DND-41 (cell line): ENCODE results near the gene KIF4B.

Experiments
- ATAC-seq: fragments of 200-7000 bp; cut with Tn5 transposase; 3 replicates; pipeline ENCODE4 v1.9.1; 2021; ENCODE audit warnings: low read depth; ENCODE audit not compliant: insufficient read depth
- DNase-seq: peaks from one replicate; pipeline ENCODE4 v3.0.0-alpha.2; 2020
- H2AFZ ChIP-seq: 2 replicates; pipeline ENCODE4 v1.6.0; 2012; ENCODE audit warnings: low read depth, low read length
- H3K27ac ChIP-seq: 2 replicates; pipeline ENCODE4 v1.5.1; 2012; ENCODE audit warnings: low read length, inconsistent platforms
- H3K27me3 ChIP-seq: fragments of 200-600 bp; sonication (generic); 2 replicates; pipeline ENCODE4 v1.6.0; 2012; ENCODE audit warnings: low read length, mild to moderate bottlenecking, inconsistent platforms; ENCODE audit not compliant: insufficient read depth, poor library complexity
- H3K36me3 ChIP-seq: 2 replicates; pipeline ENCODE4 v1.5.1; 2012; ENCODE audit warnings: low read length, inconsistent platforms; ENCODE audit not compliant: insufficient read depth
- H3K4me1 ChIP-seq: 2 replicates; pipeline ENCODE4 v1.5.1; 2012; ENCODE audit warnings: mild to moderate bottlenecking, low read length; ENCODE audit not compliant: insufficient read depth
- H3K4me2 ChIP-seq: 2 replicates; pipeline ENCODE4 v1.6.0; 2012; ENCODE audit warnings: mild to moderate bottlenecking, moderate library complexity, low read length, inconsistent platforms; ENCODE audit not compliant: insufficient read depth
- H3K4me3 ChIP-seq, 2 experiments: fragments of 200-600 bp in 1 of 2; shearing (Covaris generic) in 1 of 2; 2 replicates each; pipeline ENCODE4 v1.5.1; 2012 to 2016; ENCODE audit warnings: inconsistent platforms in 2 of 2, low read length in 2 of 2, mild to moderate bottlenecking in 2 of 2, low read depth in 1 of 2, moderate library complexity in 1 of 2
- H3K79me2 ChIP-seq: 2 replicates; pipeline ENCODE4 v1.6.0; 2012; ENCODE audit warnings: low read length, inconsistent platforms; ENCODE audit not compliant: insufficient read depth
- H3K9ac ChIP-seq: 2 replicates; pipeline ENCODE4 v1.6.0; 2012; ENCODE audit warnings: low read depth, mild to moderate bottlenecking, inconsistent platforms, low read length, moderate library complexity
- H3K9me3 ChIP-seq: 2 replicates; pipeline ENCODE4 v1.5.1; 2012; ENCODE audit warnings: low read length, moderate library complexity, mild to moderate bottlenecking, inconsistent platforms; ENCODE audit not compliant: insufficient read depth, severe bottlenecking
- H4K20me1 ChIP-seq: 2 replicates; pipeline ENCODE4 v1.6.0; 2012; ENCODE audit warnings: low read length; ENCODE audit not compliant: insufficient read depth
- EZH2 ChIP-seq: IDR thresholded peaks from 3 replicates; pipeline ENCODE4 v1.6.1; 2012; ENCODE audit warnings: borderline replicate concordance, low read depth, mild to moderate bottlenecking, moderate library complexity, low read length, inconsistent platforms; ENCODE audit not compliant: severe bottlenecking
- TF ChIP-seq, protein P1 (sequence below): IDR thresholded peaks from 2 replicates; pipeline ENCODE4 v1.5.1; 2012; ENCODE audit warnings: borderline replicate concordance, low read length, moderate library complexity, mild to moderate bottlenecking; ENCODE audit not compliant: poor library complexity, severe bottlenecking; ENCODE audit errors: extremely low read depth

Gene KIF4B

DNA sequence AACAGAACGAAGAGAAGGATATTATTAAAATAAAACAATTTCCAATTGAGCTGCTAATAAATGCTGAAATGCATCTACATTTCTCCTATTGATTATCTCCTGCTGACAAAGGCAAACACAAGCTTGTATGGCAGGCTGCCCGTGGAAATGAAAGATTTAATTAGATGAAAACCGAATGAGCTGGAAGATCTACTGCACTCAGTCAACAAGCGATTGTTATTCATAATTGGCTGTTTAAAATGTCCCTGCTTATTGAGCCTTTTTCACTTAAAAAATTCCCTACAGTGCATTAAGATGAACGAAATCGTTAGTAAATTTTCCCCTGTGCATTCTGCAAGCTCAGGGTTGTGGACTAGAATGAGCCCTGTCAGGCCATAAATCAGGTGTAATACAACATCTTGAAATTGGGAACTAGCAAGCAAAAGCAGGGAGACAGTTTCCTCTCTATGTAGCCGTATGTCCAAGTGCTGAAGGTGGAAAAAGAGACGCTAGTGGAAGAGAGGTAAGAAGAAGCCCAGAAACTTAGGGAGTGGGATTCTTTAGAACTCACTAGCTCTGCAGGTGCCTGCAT is 28.5 kb upstream of the KIF4B start:
- TF ChIP-seq, protein P1, sequence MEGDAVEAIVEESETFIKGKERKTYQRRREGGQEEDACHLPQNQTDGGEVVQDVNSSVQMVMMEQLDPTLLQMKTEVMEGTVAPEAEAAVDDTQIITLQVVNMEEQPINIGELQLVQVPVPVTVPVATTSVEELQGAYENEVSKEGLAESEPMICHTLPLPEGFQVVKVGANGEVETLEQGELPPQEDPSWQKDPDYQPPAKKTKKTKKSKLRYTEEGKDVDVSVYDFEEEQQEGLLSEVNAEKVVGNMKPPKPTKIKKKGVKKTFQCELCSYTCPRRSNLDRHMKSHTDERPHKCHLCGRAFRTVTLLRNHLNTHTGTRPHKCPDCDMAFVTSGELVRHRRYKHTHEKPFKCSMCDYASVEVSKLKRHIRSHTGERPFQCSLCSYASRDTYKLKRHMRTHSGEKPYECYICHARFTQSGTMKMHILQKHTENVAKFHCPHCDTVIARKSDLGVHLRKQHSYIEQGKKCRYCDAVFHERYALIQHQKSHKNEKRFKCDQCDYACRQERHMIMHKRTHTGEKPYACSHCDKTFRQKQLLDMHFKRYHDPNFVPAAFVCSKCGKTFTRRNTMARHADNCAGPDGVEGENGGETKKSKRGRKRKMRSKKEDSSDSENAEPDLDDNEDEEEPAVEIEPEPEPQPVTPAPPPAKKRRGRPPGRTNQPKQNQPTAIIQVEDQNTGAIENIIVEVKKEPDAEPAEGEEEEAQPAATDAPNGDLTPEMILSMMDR = no peak
- Histone ChIP-seq H3K4me2 (no peak overlapping the region), H4K20me1 (no peaks in the 10 kb centered on the region), H3K36me3 (no peaks in the 10 kb centered on the region), H3K27ac (no peak overlapping the region), H3K79me2 (no peaks in the 10 kb centered on the region), H3K4me3 (no peak overlapping the region), H3K9ac (no peak overlapping the region), H3K27me3 (no peaks in the 10 kb centered on the region), H3K9me3 (no peaks in the 10 kb centered on the region), H2AFZ (no peak overlapping the region), H3K4me1 (no peaks in the 10 kb centered on the region)
- DNase-seq (no peak), ATAC-seq (no peak)

DNA sequence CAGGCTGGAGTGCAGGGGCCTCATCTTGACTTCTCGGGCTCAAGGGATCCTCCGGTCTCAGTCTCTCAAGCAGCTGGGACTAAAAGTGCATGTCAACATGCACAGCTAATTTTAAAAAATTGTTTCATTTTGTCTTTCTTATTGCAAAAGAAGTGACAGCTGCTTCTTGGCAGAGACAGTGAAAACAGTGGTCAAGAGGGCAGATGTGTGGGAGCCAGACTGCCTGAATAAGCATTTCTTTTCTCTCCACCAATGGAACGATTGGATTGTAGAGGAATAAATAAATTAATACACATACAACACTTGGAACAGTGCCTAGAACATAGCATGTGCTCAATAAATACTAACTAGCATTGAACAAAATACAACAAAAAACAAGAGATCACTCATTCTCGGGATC is 27.4 kb upstream of the KIF4B start:
- Histone ChIP-seq H3K79me2 (no peaks in the 10 kb centered on the region), H3K9me3 (no peaks in the 10 kb centered on the region), H3K4me3 (no peak overlapping the region), H3K4me2 (no peak overlapping the region), H3K4me1 (no peaks in the 10 kb centered on the region), H3K36me3 (no peaks in the 10 kb centered on the region), H3K9ac (no peak overlapping the region), H3K27ac (no peak overlapping the region), H2AFZ (no peak overlapping the region), H4K20me1 (no peaks in the 10 kb centered on the region), H3K27me3 (no peaks in the 10 kb centered on the region)
- TF ChIP-seq, protein P1 = no peak
- ATAC-seq = no peak
- no peak for DNase-seq

DNA sequence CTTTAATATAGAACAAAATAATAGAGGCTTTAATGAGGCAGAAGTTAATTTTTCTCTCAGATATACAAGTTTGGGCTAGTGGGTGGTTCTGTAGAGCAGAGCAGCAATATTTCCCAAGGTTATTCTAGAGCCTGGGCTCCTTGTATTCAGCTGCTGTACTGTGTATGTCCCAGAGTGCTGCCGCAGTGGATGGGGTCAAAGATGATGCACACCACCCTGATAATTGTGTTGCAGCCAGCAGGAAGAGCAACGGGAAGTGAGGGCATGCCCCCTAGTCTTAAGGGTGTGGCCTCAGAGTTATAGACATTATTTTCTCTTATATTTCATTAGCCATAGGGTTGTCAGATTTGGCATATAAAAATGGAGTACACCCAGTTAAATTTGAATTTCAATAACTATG is 23.9 kb upstream of the KIF4B start:
- Histone ChIP-seq H3K4me1 (peaks cover 8% of the 10 kb centered on the region), H3K9me3 (no peaks in the 10 kb centered on the region), H3K27ac (no peak overlapping the region), H3K4me2 (no peak overlapping the region), H2AFZ (no peak overlapping the region), H3K4me3 (no peak overlapping the region), H3K9ac (no peak overlapping the region), H4K20me1 (no peaks in the 10 kb centered on the region), H3K36me3 (no peaks in the 10 kb centered on the region), H3K79me2 (no peaks in the 10 kb centered on the region), H3K27me3 (no peaks in the 10 kb centered on the region)
- DNase-seq = no peak
- TF ChIP-seq, protein P1 = no peak
- TF ChIP-seq EZH2 = no peak
- no peak for ATAC-seq

DNA sequence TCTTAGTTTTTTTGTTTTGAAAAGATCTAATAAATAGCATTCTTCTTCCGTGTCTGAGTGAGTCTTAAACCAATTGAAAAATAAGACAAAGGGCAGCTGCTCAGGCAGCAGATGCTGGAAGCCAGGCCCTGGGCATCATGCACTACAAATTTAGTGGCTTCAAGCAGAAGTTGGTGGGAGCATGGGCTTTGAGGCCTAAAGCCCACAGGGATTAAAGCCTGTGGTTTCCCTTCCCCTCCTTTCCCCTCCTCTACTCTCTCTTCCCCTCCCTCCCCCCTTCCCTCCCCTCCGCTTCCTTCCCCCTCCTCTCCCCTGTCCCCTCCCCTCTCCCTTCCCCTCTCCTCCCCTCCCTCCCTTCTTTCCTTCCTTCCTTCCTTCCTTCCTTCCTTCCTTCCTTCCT is 20.1 kb upstream of the KIF4B start:
- H3K27ac ChIP-seq = no peak overlapping the region
- DNase-seq (peak; percentile 47), ATAC-seq (peak; percentile 83)
- TF ChIP-seq, protein P1 = no peak
- TF ChIP-seq EZH2 = no peak
- no peaks in the 10 kb centered on the region for H4K20me1 ChIP-seq
- H3K27me3 ChIP-seq = no peaks in the 10 kb centered on the region
- no peaks in the 10 kb centered on the region for H3K79me2 ChIP-seq
- H2AFZ ChIP-seq = no peak overlapping the region
- H3K4me1 ChIP-seq = peaks cover 8% of the 10 kb centered on the region
- no peaks in the 10 kb centered on the region for H3K36me3 ChIP-seq
- no peaks in the 10 kb centered on the region for H3K9me3 ChIP-seq
- H3K4me3 ChIP-seq = no peak overlapping the region
- no peak overlapping the region for H3K9ac ChIP-seq
- H3K4me2 ChIP-seq = no peak overlapping the region
